HL-60 (cell line): ENCODE results near the gene WDR4.

ENCODE experiments used
- DNase-seq, 2 experiments: peaks; one replicate each; pipeline ENCODE4 v3.0.0-alpha.2; 2010 to 2020; ENCODE audit warnings: low read depth in 1 of 2, low spot score in 1 of 2
- H3K27ac ChIP-seq: fragments of 250-450 bp; sonication (Bioruptor Pico); replicated peaks from 2 replicates; pipeline ENCODE4 v1.5.1; 2020; ENCODE audit warnings: mild to moderate bottlenecking, moderate library complexity
- H3K27me3 ChIP-seq: fragments of 250-450 bp; sonication (Bioruptor Pico); 2 replicates; pipeline ENCODE4 v1.5.1; 2021; ENCODE audit warnings: mild to moderate bottlenecking, moderate library complexity; ENCODE audit not compliant: insufficient read depth, poor library complexity, severe bottlenecking
- H3K4me3 ChIP-seq: replicated peaks from 2 replicates; pipeline ENCODE4 v1.5.1; 2011; ENCODE audit warnings: mild to moderate bottlenecking, control low read depth, low read length; ENCODE audit not compliant: insufficient read depth
- GABPA ChIP-seq: IDR thresholded peaks from 2 replicates; pipeline ENCODE4 v1.6.1; 2012; ENCODE audit warnings: low read depth
- POLR2AphosphoS5 ChIP-seq: IDR thresholded peaks from 2 replicates; pipeline ENCODE4 v1.6.1; 2012; ENCODE audit warnings: low read depth
- SPI1 ChIP-seq: IDR thresholded peaks from 2 replicates; pipeline ENCODE4 v1.6.1; 2012; ENCODE audit warnings: low read depth, mild to moderate bottlenecking, borderline replicate concordance
- TF ChIP-seq, protein P1 (sequence below): IDR thresholded peaks from 2 replicates; pipeline ENCODE4 v1.6.1; 2012; ENCODE audit warnings: low read depth; ENCODE audit not compliant: insufficient replicate concordance
- TF ChIP-seq, protein P2 (sequence below): IDR thresholded peaks from one replicate; pipeline ENCODE4 v1.5.1; 2011; ENCODE audit warnings: low read length, control low read depth, inconsistent platforms; ENCODE audit not compliant: insufficient read depth

WDR4 gene

DNA sequence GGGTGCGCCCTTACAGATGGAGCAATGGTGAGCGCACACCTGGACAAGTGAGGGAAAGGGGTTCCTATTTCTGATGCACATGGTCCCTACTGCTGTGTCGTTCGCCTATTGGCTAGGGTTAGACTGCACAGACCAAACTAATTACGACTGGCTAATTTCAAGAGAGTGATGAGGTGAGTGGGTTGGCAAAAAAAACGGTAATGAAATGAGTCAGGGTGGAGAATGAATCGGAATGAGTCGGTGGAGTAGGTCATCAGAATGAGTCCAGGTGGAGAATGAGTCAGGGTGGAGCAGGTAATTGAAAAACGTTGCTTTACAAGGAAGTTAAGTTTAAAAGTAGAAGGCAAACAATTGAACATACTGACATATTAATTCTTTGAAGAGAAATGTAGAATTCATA, 79.8 kb downstream of the WDR4 start:
- no peak overlapping the region for H3K27ac ChIP-seq
- no peak for DNase-seq
- peaks cover 2% of the 10 kb centered on the region for H3K27me3 ChIP-seq
- no peak overlapping the region for H3K4me3 ChIP-seq
- TF ChIP-seq POLR2AphosphoS5 (no peak), GABPA (no peak), SPI1 (no peak)
- TF ChIP-seq, protein P1, sequence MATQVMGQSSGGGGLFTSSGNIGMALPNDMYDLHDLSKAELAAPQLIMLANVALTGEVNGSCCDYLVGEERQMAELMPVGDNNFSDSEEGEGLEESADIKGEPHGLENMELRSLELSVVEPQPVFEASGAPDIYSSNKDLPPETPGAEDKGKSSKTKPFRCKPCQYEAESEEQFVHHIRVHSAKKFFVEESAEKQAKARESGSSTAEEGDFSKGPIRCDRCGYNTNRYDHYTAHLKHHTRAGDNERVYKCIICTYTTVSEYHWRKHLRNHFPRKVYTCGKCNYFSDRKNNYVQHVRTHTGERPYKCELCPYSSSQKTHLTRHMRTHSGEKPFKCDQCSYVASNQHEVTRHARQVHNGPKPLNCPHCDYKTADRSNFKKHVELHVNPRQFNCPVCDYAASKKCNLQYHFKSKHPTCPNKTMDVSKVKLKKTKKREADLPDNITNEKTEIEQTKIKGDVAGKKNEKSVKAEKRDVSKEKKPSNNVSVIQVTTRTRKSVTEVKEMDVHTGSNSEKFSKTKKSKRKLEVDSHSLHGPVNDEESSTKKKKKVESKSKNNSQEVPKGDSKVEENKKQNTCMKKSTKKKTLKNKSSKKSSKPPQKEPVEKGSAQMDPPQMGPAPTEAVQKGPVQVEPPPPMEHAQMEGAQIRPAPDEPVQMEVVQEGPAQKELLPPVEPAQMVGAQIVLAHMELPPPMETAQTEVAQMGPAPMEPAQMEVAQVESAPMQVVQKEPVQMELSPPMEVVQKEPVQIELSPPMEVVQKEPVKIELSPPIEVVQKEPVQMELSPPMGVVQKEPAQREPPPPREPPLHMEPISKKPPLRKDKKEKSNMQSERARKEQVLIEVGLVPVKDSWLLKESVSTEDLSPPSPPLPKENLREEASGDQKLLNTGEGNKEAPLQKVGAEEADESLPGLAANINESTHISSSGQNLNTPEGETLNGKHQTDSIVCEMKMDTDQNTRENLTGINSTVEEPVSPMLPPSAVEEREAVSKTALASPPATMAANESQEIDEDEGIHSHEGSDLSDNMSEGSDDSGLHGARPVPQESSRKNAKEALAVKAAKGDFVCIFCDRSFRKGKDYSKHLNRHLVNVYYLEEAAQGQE: no peak
- TF ChIP-seq, protein P2, sequence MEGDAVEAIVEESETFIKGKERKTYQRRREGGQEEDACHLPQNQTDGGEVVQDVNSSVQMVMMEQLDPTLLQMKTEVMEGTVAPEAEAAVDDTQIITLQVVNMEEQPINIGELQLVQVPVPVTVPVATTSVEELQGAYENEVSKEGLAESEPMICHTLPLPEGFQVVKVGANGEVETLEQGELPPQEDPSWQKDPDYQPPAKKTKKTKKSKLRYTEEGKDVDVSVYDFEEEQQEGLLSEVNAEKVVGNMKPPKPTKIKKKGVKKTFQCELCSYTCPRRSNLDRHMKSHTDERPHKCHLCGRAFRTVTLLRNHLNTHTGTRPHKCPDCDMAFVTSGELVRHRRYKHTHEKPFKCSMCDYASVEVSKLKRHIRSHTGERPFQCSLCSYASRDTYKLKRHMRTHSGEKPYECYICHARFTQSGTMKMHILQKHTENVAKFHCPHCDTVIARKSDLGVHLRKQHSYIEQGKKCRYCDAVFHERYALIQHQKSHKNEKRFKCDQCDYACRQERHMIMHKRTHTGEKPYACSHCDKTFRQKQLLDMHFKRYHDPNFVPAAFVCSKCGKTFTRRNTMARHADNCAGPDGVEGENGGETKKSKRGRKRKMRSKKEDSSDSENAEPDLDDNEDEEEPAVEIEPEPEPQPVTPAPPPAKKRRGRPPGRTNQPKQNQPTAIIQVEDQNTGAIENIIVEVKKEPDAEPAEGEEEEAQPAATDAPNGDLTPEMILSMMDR: no peak
